Stimulated activated CD8-positive, alpha-beta memory T cell treated with anti-CD3 and anti-CD28 coated beads, Interleukin-12 subunit alpha, Interleukin-12 subunit beta, amount 100 ng/mL, for 1 hour (primary cell): ENCODE measurements around the gene HLA-G.
"Not testable (repeated sequence)": the region's sequence is repeated elsewhere in the genome, so short reads cannot be mapped to it uniquely, and the experiment has no call there.

Experiments used
- DNase-seq: peaks from one replicate; pipeline ENCODE4 v3.0.0-alpha.2; 2020; ENCODE audit warnings: low read depth

Gene HLA-G

GRCh38 chr6:29827579-29828470, at the start of gene HLA-G:
Gene HLA-G (plus strand): TSS chr6:29827825. CDS start chr6:29827845, 20 bp downstream.
- DNase-seq = no peak

- not testable (repeated sequence) for DNase-seq
Observed at GRCh38 chr6:29780019-29780698, 47.5 kb upstream of the HLA-G start.

GRCh38 chr6:29789176-29789575, 38.4 kb upstream of the HLA-G start:
- DNase-seq = no peak

- no peak for DNase-seq
Observed at GRCh38 chr6:29790626-29791025, 37.0 kb upstream of the HLA-G start.

GRCh38 chr6:29791162-29791561, 36.5 kb upstream of the HLA-G start:
- DNase-seq = no peak

GRCh38 chr6:29791786-29792122, 35.9 kb upstream of the HLA-G start:
- no peak for DNase-seq

GRCh38 chr6:29792123-29793035, 35.2 kb upstream of the HLA-G start:
- DNase-seq = peak; percentile 63

- DNase-seq = no peak
Observed at GRCh38 chr6:29793036-29793356, 34.6 kb upstream of the HLA-G start.

- no peak for DNase-seq
Observed at GRCh38 chr6:29793796-29794195, 33.8 kb upstream of the HLA-G start.

GRCh38 chr6:29796026-29796425, 31.6 kb upstream of the HLA-G start:
- DNase-seq = no peak

- DNase-seq = no peak
Observed at GRCh38 chr6:29797135-29797534, 30.5 kb upstream of the HLA-G start.

- DNase-seq = no peak
Observed at GRCh38 chr6:29797966-29798365, 29.7 kb upstream of the HLA-G start.

GRCh38 chr6:29800254-29800653, 27.4 kb upstream of the HLA-G start:
- no peak for DNase-seq

- DNase-seq = no peak
Observed at GRCh38 chr6:29806387-29806786, 21.2 kb upstream of the HLA-G start.

- no peak for DNase-seq
Observed at GRCh38 chr6:29809249-29809648, 18.4 kb upstream of the HLA-G start.

GRCh38 chr6:29810371-29810770, 17.3 kb upstream of the HLA-G start:
- DNase-seq = no peak

GRCh38 chr6:29811377-29811776, 16.2 kb upstream of the HLA-G start:
- DNase-seq = no peak

GRCh38 chr6:29813066-29813465, 14.6 kb upstream of the HLA-G start:
- DNase-seq = no peak

- no peak for DNase-seq
Observed at GRCh38 chr6:29813809-29814208, 13.8 kb upstream of the HLA-G start.

- DNase-seq = no peak
Observed at GRCh38 chr6:29814379-29815117, 13.1 kb upstream of the HLA-G start.

GRCh38 chr6:29815118-29815750, 12.4 kb upstream of the HLA-G start:
- no peak for DNase-seq
